Choroid plexus epithelial cell (primary cell): ENCODE results near the gene PTAFR.

Source experiments
- DNase-seq: peaks from one replicate; pipeline ENCODE4 v3.0.0-alpha.2; 2010; ENCODE audit warnings: low read depth
- H3K4me3 ChIP-seq: 2 replicates; pipeline ENCODE4 v1.5.1; 2011; ENCODE audit warnings: low read depth, mild to moderate bottlenecking, control low read depth, low read length, moderate library complexity
- CTCF ChIP-seq: conservative IDR thresholded peaks from 2 replicates; pipeline ENCODE4 v1.5.1; 2011; ENCODE audit warnings: low read depth, mild to moderate bottlenecking, control low read depth, inconsistent platforms, low read length, moderate library complexity

The PTAFR gene

DNA sequence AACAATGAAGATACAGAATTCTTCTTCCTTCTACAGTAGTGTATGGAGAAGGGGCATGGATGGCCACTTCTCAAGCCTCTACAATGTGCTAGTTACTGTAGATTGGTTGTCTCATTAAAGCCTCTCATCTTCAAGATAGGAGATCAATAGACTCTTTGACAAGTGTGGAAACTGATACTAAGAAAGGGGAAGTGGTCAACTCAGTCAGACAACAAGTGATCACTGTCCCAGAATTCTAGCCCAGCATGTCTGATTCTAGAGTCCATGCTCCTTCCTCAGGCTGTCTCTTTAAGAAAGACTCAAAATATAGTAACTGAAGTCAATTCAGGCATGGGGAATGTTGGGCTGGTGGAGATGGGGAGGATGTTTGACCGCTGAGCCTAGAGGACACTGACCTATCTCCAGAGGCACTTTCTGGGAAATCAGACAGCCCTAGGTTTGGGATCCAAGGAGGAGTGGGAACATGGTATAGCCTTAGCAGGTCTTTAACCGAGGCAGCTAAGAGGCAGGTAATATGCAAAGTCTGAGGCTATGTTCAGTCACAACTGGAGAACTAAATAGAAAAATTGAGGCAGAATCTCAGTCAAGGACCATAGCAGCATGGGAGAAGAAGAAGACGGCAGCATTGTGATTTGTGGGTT lies 48.8 kb downstream of the PTAFR start:
- DNase-seq: no peak
- no peak overlapping the region for H3K4me3 ChIP-seq
- no peak for TF ChIP-seq CTCF

- H3K4me3 ChIP-seq: no peak overlapping the region
- TF ChIP-seq CTCF: no peak
- no peak for DNase-seq
Observed at GRCh38 chr1:28126783-28127490, 49.6 kb downstream of the PTAFR start.

DNA sequence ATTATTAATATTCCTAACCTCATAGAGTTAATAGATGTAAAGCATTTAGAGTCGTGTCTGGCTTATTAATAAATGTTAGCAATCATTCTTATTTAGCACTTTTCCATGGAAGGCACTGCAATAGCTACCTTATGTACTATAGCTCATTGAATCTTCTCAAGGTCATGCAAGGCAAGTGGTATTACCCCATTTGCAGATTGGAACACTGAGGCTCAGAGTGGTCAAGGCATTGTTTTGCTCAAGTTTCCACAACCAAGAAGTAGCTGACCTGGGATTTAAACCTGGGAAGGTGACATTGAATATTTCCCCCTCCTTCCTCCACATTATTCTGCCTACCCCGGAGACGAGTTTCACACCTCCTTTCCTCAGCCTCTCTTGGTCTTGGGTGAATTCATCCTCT lies 50.3 kb downstream of the PTAFR start:
- no peak for TF ChIP-seq CTCF
- no peak for DNase-seq
- H3K4me3 ChIP-seq: no peak overlapping the region

- TF ChIP-seq CTCF: no peak
- no peak overlapping the region for H3K4me3 ChIP-seq
- DNase-seq: peak; percentile 91
Observed at GRCh38 chr1:28123461-28123961, 53.0 kb downstream of the PTAFR start.

- DNase-seq: peak; percentile 71
- no peak for TF ChIP-seq CTCF
- H3K4me3 ChIP-seq: no peak overlapping the region
Observed at GRCh38 chr1:28122183-28122582, 54.3 kb downstream of the PTAFR start.

- TF ChIP-seq CTCF: no peak
- DNase-seq: no peak
- no peak overlapping the region for H3K4me3 ChIP-seq
Observed at GRCh38 chr1:28119556-28119955, 56.9 kb downstream of the PTAFR start.

GRCh38 chr1:28118640-28119307 lies 57.7 kb downstream of the PTAFR start:
- TF ChIP-seq CTCF: no peak
- DNase-seq: no peak
- no peak overlapping the region for H3K4me3 ChIP-seq
